IPS-18c (cell line): ENCODE measurements around the gene MT1G.
A peak's percentile ranks its signal among the peaks of the same experiment; 100 is the strongest.
"Not testable (repeated sequence)": the region's sequence is repeated elsewhere in the genome, so short reads cannot be mapped to it uniquely, and the experiment has no call there.

Experiments used
- H3K4me3 ChIP-seq: 2 replicates; pipeline ENCODE4 v1.7.0; 2013; ENCODE audit warnings: low read depth, mild to moderate bottlenecking, low read length, moderate library complexity; ENCODE audit not compliant: insufficient read depth
- H3K9me3 ChIP-seq: one replicate; pipeline ENCODE4 v1.6.1; 2013; ENCODE audit warnings: mild to moderate bottlenecking, low read length, moderate library complexity; ENCODE audit not compliant: control insufficient read depth, insufficient read depth

MT1G gene

GRCh38 chr16:56667581-56668571 lies at the start of gene MT1G:
TSS of gene MT1G (minus strand) at chr16:56668065. CDS start at chr16:56667993, 72 bp downstream.
- Histone ChIP-seq H3K4me3 (peak within 1 kb of the TSS; percentile 36), H3K9me3 (no peaks in the 10 kb centered on the region)

GRCh38 chr16:56717532-56717931 lies 49.7 kb upstream of the MT1G start:
- H3K9me3 ChIP-seq, H3K4me3 ChIP-seq: not testable (repeated sequence)

- Histone ChIP-seq H3K9me3 (no peaks in the 10 kb centered on the region), H3K4me3 (no peak overlapping the region)
Measured at GRCh38 chr16:56716761-56717160, 48.9 kb upstream of the MT1G start.

- Histone ChIP-seq H3K4me3 (no peak overlapping the region), H3K9me3 (no peaks in the 10 kb centered on the region)
Measured at GRCh38 chr16:56715126-56715525, 47.3 kb upstream of the MT1G start.

- H3K9me3 ChIP-seq, result no peaks in the 10 kb centered on the region
- H3K4me3 ChIP-seq, result no peak overlapping the region
Measured at GRCh38 chr16:56713794-56714193, 45.9 kb upstream of the MT1G start.

GRCh38 chr16:56711862-56712261 lies 44.0 kb upstream of the MT1G start:
- H3K4me3 ChIP-seq, result no peak overlapping the region
- no peaks in the 10 kb centered on the region for H3K9me3 ChIP-seq

- H3K9me3 ChIP-seq, result no peaks in the 10 kb centered on the region
- H3K4me3 ChIP-seq, result no peak overlapping the region
Measured at GRCh38 chr16:56710181-56710737, 42.4 kb upstream of the MT1G start.

- H3K9me3 ChIP-seq, result no peaks in the 10 kb centered on the region
- H3K4me3 ChIP-seq, result no peak overlapping the region
Measured at GRCh38 chr16:56709443-56710040, 41.7 kb upstream of the MT1G start.

- H3K9me3 ChIP-seq, result no peaks in the 10 kb centered on the region
- no peak overlapping the region for H3K4me3 ChIP-seq
Measured at GRCh38 chr16:56708525-56709442, 40.9 kb upstream of the MT1G start.

GRCh38 chr16:56702836-56703235 lies 35.0 kb upstream of the MT1G start:
- no peaks in the 10 kb centered on the region for H3K9me3 ChIP-seq
- no peak overlapping the region for H3K4me3 ChIP-seq

- Histone ChIP-seq H3K4me3 (no peak overlapping the region), H3K9me3 (no peaks in the 10 kb centered on the region)
Measured at GRCh38 chr16:56701534-56701933, 33.7 kb upstream of the MT1G start.

- Histone ChIP-seq H3K9me3 (no peaks in the 10 kb centered on the region), H3K4me3 (no peak overlapping the region)
Measured at GRCh38 chr16:56700631-56701030, 32.8 kb upstream of the MT1G start.

- Histone ChIP-seq H3K9me3 (no peaks in the 10 kb centered on the region), H3K4me3 (no peak overlapping the region)
Measured at GRCh38 chr16:56700195-56700594, 32.3 kb upstream of the MT1G start.

GRCh38 chr16:56697456-56698155 lies 29.7 kb upstream of the MT1G start:
- Histone ChIP-seq H3K9me3 (no peaks in the 10 kb centered on the region), H3K4me3 (no peak overlapping the region)

- no peaks in the 10 kb centered on the region for H3K9me3 ChIP-seq
Measured at GRCh38 chr16:56695246-56695645, 27.4 kb upstream of the MT1G start.

GRCh38 chr16:56691885-56692284 lies 24.0 kb upstream of the MT1G start:
- H3K4me3 ChIP-seq, result no peak overlapping the region

More at GRCh38 chr16:56695246-56695645, 27.4 kb upstream of the MT1G start:
- H3K4me3 ChIP-seq, result no peak overlapping the region

More at GRCh38 chr16:56691885-56692284, 24.0 kb upstream of the MT1G start:
- no peaks in the 10 kb centered on the region for H3K9me3 ChIP-seq
